HUES6 (cell line): ENCODE results near the gene FRA10AC1.

Experiments
- H3K27ac ChIP-seq: 2 replicates; pipeline ENCODE4 v1.7.0; 2013; ENCODE audit warnings: low read depth, mild to moderate bottlenecking, low read length, inconsistent platforms
- H3K27me3 ChIP-seq: 2 replicates; pipeline ENCODE4 v1.6.1; 2013; ENCODE audit warnings: low read length; ENCODE audit not compliant: control insufficient read depth, insufficient read depth
- H3K36me3 ChIP-seq: 2 replicates; pipeline ENCODE4 v1.6.1; 2013; ENCODE audit warnings: low read length; ENCODE audit not compliant: control insufficient read depth, insufficient read depth
- H3K4me1 ChIP-seq: 2 replicates; pipeline ENCODE4 v1.6.1; 2013; ENCODE audit warnings: low read length; ENCODE audit not compliant: control insufficient read depth, insufficient read depth
- H3K4me3 ChIP-seq: 2 replicates; pipeline ENCODE4 v1.5.1; 2013; ENCODE audit warnings: low read depth, low read length
- H3K9ac ChIP-seq: one replicate; pipeline ENCODE4 v1.6.1; 2013; ENCODE audit warnings: mild to moderate bottlenecking, low read length
- H3K9me3 ChIP-seq: 2 replicates; pipeline ENCODE4 v1.6.1; 2013; ENCODE audit warnings: low read depth, low read length; ENCODE audit not compliant: control insufficient read depth, insufficient read depth

FRA10AC1 gene

GRCh38 chr10:93672022-93672678 lies 30.2 kb downstream of the FRA10AC1 start:
- H3K9ac ChIP-seq, result no peak overlapping the region
- no peaks in the 10 kb centered on the region for H3K9me3 ChIP-seq
- H3K36me3 ChIP-seq, result peaks cover 79% of the 10 kb centered on the region
- no peaks in the 10 kb centered on the region for H3K27me3 ChIP-seq
- no peak overlapping the region for H3K4me3 ChIP-seq
- H3K4me1 ChIP-seq, result no peaks in the 10 kb centered on the region
- H3K27ac ChIP-seq, result no peak overlapping the region

DNA sequence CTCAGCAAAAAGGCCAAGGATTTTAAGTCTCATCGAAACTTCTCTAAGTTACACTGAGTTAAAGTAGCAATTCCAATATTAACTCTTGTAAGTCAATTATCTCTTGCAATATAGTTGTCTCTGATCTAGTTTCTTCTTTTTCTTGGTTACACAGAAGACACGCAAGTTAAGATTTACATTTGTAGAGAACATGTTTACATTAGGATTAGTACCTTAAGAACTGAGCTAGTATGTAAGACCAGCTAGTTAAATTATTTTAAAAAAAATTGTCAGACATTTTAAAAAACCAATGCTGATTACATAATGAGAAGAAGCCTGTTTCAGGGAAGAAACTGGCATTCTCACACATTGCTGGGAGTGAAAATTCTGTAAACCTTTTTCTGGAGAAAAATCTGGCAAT lies 31.4 kb downstream of the FRA10AC1 start:
- Histone ChIP-seq H3K27ac (no peak overlapping the region), H3K36me3 (peaks cover 75% of the 10 kb centered on the region), H3K27me3 (no peaks in the 10 kb centered on the region), H3K4me1 (no peaks in the 10 kb centered on the region), H3K4me3 (no peak overlapping the region), H3K9ac (no peak overlapping the region), H3K9me3 (no peaks in the 10 kb centered on the region)

DNA sequence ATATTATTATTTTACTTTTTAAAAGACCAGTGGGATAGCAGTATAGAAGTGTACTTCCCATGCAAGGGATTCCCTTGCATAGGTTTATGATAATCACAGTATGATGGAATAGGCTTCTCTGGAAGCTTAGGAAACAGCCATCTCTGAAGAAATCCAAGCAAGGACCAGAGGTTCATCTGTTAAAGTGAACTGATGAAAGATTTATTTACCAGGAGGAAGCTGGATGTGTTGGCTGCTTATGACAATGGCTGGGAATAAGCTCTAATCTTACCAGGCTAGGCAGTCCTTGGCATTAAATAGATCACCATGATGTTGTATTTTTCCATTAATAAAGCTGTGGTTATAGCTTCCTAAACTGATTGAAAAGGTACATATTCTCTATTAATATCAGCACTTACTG lies 32.0 kb downstream of the FRA10AC1 start:
- Histone ChIP-seq H3K9ac (no peak overlapping the region), H3K4me1 (no peaks in the 10 kb centered on the region), H3K27me3 (no peaks in the 10 kb centered on the region), H3K9me3 (no peaks in the 10 kb centered on the region), H3K36me3 (peaks cover 71% of the 10 kb centered on the region), H3K4me3 (no peak overlapping the region), H3K27ac (no peak overlapping the region)

- Histone ChIP-seq H3K27ac (no peak overlapping the region), H3K9ac (no peak overlapping the region), H3K4me3 (no peak overlapping the region), H3K36me3 (peaks cover 52% of the 10 kb centered on the region), H3K9me3 (no peaks in the 10 kb centered on the region), H3K27me3 (no peaks in the 10 kb centered on the region), H3K4me1 (no peaks in the 10 kb centered on the region)
Observed at GRCh38 chr10:93667795-93668194, 34.6 kb downstream of the FRA10AC1 start.

DNA sequence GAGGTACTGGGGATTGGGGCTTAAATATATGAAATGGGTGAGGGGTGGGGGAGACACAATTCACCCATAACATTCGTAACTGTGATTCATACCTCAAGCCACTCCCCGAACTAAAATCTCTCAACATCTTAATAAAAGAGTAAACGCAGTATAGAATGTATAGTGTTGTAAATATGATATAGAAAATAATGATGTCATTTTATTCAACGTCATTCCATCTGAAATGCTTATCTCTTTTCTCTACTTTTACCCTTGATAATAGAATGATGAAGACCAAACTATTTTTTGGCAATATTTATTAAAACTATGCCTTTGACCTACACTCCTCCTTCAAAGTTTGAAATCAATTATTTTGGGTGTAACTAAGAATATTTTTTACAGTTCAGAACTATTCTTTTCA lies 36.4 kb downstream of the FRA10AC1 start:
- Histone ChIP-seq H3K36me3 (peaks cover 44% of the 10 kb centered on the region), H3K9ac (no peak overlapping the region), H3K4me1 (no peaks in the 10 kb centered on the region), H3K27me3 (no peaks in the 10 kb centered on the region), H3K27ac (no peak overlapping the region), H3K9me3 (no peaks in the 10 kb centered on the region), H3K4me3 (no peak overlapping the region)

- Histone ChIP-seq H3K9ac (no peak overlapping the region), H3K9me3 (no peaks in the 10 kb centered on the region), H3K27ac (no peak overlapping the region), H3K27me3 (no peaks in the 10 kb centered on the region), H3K36me3 (no peaks in the 10 kb centered on the region), H3K4me1 (no peaks in the 10 kb centered on the region), H3K4me3 (no peak overlapping the region)
Observed at GRCh38 chr10:93657757-93658156, 44.6 kb downstream of the FRA10AC1 start.

DNA sequence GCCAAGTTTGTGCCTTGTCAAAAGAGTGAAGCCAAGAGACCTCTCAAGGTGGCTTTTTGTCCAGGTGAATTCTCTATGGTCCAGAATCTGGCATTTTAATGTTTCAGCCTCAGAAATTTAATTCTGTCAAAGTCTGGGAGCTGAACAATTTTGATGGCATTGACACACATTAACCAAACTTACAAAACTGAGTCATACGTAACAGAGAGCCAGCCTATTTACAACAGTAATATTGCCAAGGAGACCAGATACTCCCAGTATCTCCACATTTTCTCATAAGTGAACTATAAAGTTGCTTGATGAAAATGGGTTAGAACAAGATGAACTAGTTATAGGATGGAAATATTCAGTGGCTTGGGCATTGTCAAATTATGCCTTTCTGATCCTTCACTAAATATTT lies 46.2 kb downstream of the FRA10AC1 start:
- H3K27ac ChIP-seq, result no peak overlapping the region
- H3K4me3 ChIP-seq, result no peak overlapping the region
- H3K4me1 ChIP-seq, result no peaks in the 10 kb centered on the region
- H3K27me3 ChIP-seq, result no peaks in the 10 kb centered on the region
- 0 out of 2 replicates have a peak, but pooled peaks cover 3% of the 10 kb centered on the region for H3K9me3 ChIP-seq
- H3K36me3 ChIP-seq, result no peaks in the 10 kb centered on the region
- no peak overlapping the region for H3K9ac ChIP-seq

GRCh38 chr10:93654201-93654600 lies 48.2 kb downstream of the FRA10AC1 start:
- H3K9ac ChIP-seq, result no peak overlapping the region
- no peaks in the 10 kb centered on the region for H3K27me3 ChIP-seq
- H3K4me3 ChIP-seq, result no peak overlapping the region
- H3K36me3 ChIP-seq, result no peaks in the 10 kb centered on the region
- H3K4me1 ChIP-seq, result no peaks in the 10 kb centered on the region
- 0 out of 2 replicates have a peak, but pooled peaks cover 3% of the 10 kb centered on the region for H3K9me3 ChIP-seq
- H3K27ac ChIP-seq, result no peak overlapping the region

GRCh38 chr10:93652857-93653256 lies 49.5 kb downstream of the FRA10AC1 start:
- H3K9ac ChIP-seq, result no peak overlapping the region
- no peak overlapping the region for H3K27ac ChIP-seq
- no peaks in the 10 kb centered on the region for H3K27me3 ChIP-seq
- no peak overlapping the region for H3K4me3 ChIP-seq
- no peaks in the 10 kb centered on the region for H3K4me1 ChIP-seq
- H3K9me3 ChIP-seq, result 0 out of 2 replicates have a peak, but pooled peaks cover 3% of the 10 kb centered on the region
- H3K36me3 ChIP-seq, result no peaks in the 10 kb centered on the region

GRCh38 chr10:93639791-93640190 lies 62.6 kb downstream of the FRA10AC1 start:
- Histone ChIP-seq H3K27ac (no peak overlapping the region), H3K27me3 (no peaks in the 10 kb centered on the region), H3K9ac (no peak overlapping the region), H3K4me3 (no peak overlapping the region), H3K4me1 (no peaks in the 10 kb centered on the region), H3K9me3 (no peaks in the 10 kb centered on the region), H3K36me3 (no peaks in the 10 kb centered on the region)

DNA sequence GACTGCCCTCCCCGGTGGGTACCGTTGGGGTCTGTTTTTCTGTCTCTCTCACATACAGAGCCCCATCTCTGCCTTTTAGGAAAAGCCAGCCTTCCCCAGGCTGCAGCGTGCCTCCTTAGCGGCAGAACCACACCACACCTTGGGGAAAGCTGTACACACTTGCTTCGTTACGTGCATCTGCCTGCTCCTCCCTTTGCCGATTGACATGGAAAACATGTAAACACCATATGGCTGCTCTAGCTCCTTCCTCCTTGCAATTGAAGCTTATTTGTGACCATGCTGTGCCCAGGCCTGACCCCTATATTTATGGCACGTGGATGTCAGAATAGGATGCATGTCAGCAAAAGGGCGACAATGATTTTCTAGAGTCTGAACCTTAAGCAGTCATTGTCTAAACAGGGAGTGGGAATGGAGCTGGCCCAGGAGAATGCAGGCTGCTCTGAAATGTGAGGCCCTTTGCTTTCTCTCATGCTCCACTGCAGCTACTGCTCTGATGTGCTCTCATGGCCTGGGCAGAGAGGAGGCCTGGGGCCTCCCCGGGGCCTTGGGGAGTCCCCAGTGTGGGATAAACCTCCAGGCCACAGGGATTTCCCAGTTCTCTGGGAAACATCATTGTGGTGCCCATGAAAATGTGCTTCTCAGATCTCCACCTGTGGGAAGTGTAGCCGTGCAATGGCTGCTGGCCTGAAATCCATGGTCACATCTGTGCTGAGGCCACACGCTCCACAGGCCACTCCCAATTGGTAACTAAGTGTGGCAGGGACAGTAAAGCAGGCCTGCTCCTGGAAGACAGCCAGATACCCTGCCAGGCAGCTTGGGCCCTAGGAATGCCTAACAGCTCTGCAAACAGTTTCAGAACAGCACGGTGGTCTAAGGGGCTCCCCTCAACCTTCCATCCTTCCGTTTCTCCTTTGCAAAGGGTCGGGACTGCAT lies 71.5 kb downstream of the FRA10AC1 start:
- peaks cover 6% of the 10 kb centered on the region; the same call in 1 of the 2 replicates for H3K4me1 ChIP-seq
- H3K27me3 ChIP-seq, result no peaks in the 10 kb centered on the region
- no peak overlapping the region for H3K27ac ChIP-seq
- H3K4me3 ChIP-seq, result no peak overlapping the region
- H3K9me3 ChIP-seq, result no peaks in the 10 kb centered on the region
- H3K36me3 ChIP-seq, result no peaks in the 10 kb centered on the region
- no peak overlapping the region for H3K9ac ChIP-seq
